Measurements from ENCODE around the gene ATG4A.

Gene ATG4A

GRCh38 chrX:108091264-108091877 is at the start of gene ATG4A, which contains the start of gene PSMD10:
Gene ATG4A (plus strand): TSS chrX:108091778. CDS start chrX:108091827, 49 bp downstream.
Gene PSMD10 (minus strand): TSS chrX:108091542. CDS start chrX:108091520, 22 bp downstream.
- peak; percentile 97 for DNase-seq

GRCh38 chrX:108044554-108045256 is 46.9 kb upstream of the ATG4A start, which contains the start of gene VSIG1:
Gene VSIG1 (plus strand): TSS chrX:108045065. CDS start chrX:108045131, 66 bp downstream.
- DNase-seq, result no peak

GRCh38 chrX:108049649-108050048 is 41.9 kb upstream of the ATG4A start:
- no peak for DNase-seq

GRCh38 chrX:108053218-108053617 is 38.4 kb upstream of the ATG4A start:
- no peak for DNase-seq

- no peak for DNase-seq
These were observed 36.0 kb upstream of the ATG4A start for GRCh38 chrX:108055546-108055945.

GRCh38 chrX:108059801-108060200 is 31.8 kb upstream of the ATG4A start:
- no peak for DNase-seq

- no peak for DNase-seq
These were observed 27.6 kb upstream of the ATG4A start for GRCh38 chrX:108064001-108064400.

GRCh38 chrX:108064613-108065012 is 27.0 kb upstream of the ATG4A start:
- no peak for DNase-seq

- DNase-seq, result no peak
These were observed 23.5 kb upstream of the ATG4A start for GRCh38 chrX:108068121-108068520.

GRCh38 chrX:108070891-108071290 is 20.7 kb upstream of the ATG4A start:
- DNase-seq, result no peak

- no peak for DNase-seq
These were observed 20.0 kb upstream of the ATG4A start for GRCh38 chrX:108071578-108071977.

GRCh38 chrX:108072746-108073145 is 18.8 kb upstream of the ATG4A start:
- DNase-seq, result no peak

GRCh38 chrX:108081110-108081509 is 10.5 kb upstream of the ATG4A start:
- DNase-seq, result no peak

GRCh38 chrX:108087792-108088191 is 3.8 kb upstream of the ATG4A start:
- no peak for DNase-seq

- DNase-seq, result no peak
These were observed 3.1 kb upstream of the ATG4A start for GRCh38 chrX:108088511-108088910.

GRCh38 chrX:108090491-108091263 is 901 bp upstream of the ATG4A start:
- DNase-seq, result no peak

GRCh38 chrX:108091878-108092291 is 307 bp downstream of the ATG4A start:
- no peak for DNase-seq

GRCh38 chrX:108097380-108097779 is 5.8 kb downstream of the ATG4A start:
- no peak for DNase-seq

- no peak for DNase-seq
These were observed 13.9 kb downstream of the ATG4A start for GRCh38 chrX:108105473-108105872.

- DNase-seq, result no peak
These were observed 23.0 kb downstream of the ATG4A start for GRCh38 chrX:108114541-108114940.

GRCh38 chrX:108117988-108118387 is 26.4 kb downstream of the ATG4A start:
- no peak for DNase-seq

- DNase-seq, result no peak
These were observed 29.7 kb downstream of the ATG4A start for GRCh38 chrX:108121291-108121690.

- no peak for DNase-seq
These were observed 31.2 kb downstream of the ATG4A start for GRCh38 chrX:108122748-108123147.

Data from right hindlimb (tissue), 1 donor.